Frontal cortex (tissue), 4 donors: ENCODE measurements around the gene RBM25. TPM values are rescaled to one million over a fixed set of nuclear protein-coding genes. Genes with fewer than 3 reads are reported as not detected.
"Not testable (repeated sequence)": the region's sequence is repeated elsewhere in the genome, so short reads cannot be mapped to it uniquely, and the experiment has no call there.

Source experiments
- DNase-seq, 2 donors: peaks; one replicate each; pipeline ENCODE4 v3.0.0; 2012; ENCODE audit warnings: low spot score in 2 of 2
- FAIRE-seq: peaks from 2 replicates; lab custom pipeline; 2012; peaks lifted over from hg19 to GRCh38; lab: Jason Lieb, UNC
- small RNA-seq: library from RNA; depleted of rRNA; stranded (forward); fragments of <200 nt; gene quantifications from one replicate; pipeline ENCODE3, GENCODE V24; 2014
- total RNA-seq: library from RNA; depleted of rRNA; stranded (reverse); fragments of >200 nt; gene quantifications from one replicate; pipeline ENCODE4 v1.2.3, GENCODE V29; 2014
- donor health status: control.
- donor health status: control.
- donor health status: control.

RBM25 gene
- total RNA-seq, 1 donor from 2014 or later = 51.0 TPM

DNA sequence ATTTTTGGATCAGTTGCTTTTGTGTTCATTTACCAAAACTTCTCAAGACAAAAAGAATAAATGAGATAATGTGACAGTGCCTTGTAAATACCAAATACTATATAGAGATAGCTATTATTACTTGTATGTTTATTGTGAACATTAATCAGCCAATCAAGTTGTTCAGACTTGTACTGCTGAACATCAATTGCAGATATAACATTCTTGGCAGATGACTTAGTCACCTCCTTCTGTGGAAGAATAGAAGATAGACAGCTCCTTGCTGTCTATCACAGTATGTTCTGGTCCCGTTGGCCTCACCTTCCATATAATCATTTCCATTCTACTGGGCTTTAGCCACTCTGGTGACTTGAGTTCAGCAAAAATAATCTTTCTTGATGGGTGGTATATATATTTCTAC, 108.1 kb downstream of the RBM25 start:
- DNase-seq = no peak
- no peak for FAIRE-seq

DNA sequence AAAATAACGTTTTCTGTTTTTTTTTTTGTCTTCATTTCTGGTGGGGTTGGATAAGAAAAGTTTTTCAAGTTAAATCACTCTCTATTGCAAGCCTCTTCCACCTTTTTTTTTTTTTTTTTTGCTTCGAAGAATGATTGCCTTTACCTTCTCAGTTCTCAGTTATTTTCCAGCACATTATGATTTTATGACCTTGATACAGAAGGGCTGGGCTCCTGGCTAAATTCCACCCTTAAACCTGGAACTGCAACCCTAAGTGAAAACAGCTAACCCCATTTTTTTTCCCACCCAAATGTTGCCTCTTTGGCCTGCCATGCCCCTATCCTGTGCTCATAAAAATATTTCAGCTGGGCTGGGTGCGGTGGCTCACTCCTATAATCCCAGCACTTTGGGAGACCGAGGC, 109.4 kb downstream of the RBM25 start:
- DNase-seq = no peak
- FAIRE-seq = no peak

DNA sequence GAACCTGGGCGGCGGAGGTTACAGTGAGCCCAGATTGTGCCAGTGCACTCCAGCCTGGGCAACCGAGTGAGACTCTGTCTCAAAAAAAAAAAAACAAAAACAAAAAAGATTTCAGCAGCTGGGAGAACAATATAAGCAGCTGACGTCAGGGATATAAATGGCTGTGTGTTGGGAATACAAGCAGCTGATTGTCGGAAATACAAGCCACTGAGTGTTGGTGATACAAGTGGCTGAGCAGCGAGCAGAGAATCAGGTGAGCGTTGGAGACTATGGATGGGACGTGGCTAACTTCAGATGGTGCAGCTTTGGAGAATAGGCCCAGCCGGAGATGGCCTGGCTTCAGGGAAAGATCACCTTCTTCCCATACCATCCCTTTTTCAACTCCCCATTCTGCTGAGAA, 109.9 kb downstream of the RBM25 start:
- FAIRE-seq (peak; percentile 69), DNase-seq (peak; percentile 37 to 46)

DNA sequence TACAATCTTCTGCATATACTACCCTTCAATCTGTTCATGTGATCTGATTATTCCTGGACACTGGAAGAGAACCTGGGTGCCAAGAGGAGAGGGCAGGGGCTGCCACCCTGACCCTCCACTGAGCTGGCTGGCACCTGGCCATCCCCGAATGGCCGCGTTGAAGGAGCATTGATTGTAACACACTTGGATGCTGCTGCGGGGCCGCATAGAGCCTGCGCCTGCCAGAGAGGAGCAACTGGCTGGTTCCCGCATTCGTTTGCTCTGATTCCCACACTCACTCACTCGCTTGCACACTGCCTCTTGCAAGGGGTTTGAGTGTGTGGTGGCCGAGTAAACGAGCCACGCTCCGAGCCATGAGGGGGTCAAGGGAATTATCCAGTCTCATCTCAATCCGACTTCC, 110.4 kb downstream of the RBM25 start:
- DNase-seq (no peak), FAIRE-seq (no peak)

DNA sequence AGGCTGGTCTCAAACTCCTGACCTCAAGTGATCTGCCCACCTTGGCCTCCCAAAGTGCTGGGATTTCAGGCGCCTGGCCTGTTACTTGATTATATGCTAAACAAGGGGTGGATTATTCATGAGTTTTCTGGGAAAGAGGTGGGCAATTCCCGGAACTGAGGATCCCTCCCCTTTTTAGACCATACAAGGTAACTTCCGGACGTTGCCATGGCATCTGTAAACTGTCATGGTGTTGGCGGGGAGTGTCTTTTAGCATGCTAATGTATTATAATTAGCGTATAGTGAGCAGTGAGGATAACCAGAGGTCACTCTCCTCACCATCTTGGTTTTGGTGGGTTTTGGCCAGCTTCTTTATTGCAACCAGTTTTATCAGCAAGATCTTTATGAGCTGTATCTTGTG, 111.5 kb downstream of the RBM25 start:
- not testable (repeated sequence) for DNase-seq, FAIRE-seq

DNA sequence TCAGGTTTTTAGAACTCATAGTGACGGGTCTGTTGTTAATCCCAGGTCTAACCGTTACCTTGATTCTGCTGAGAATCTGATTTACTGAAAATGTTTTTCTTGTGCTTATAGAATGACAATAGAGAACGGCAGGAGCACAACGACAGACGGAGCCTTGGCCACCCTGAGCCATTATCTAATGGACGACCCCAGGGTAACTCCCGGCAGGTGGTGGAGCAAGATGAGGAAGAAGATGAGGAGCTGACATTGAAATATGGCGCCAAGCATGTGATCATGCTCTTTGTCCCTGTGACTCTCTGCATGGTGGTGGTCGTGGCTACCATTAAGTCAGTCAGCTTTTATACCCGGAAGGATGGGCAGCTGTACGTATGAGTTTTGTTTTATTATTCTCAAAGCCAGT, 112.4 kb downstream of the RBM25 start:
- FAIRE-seq (no peak), DNase-seq (no peak)

DNA sequence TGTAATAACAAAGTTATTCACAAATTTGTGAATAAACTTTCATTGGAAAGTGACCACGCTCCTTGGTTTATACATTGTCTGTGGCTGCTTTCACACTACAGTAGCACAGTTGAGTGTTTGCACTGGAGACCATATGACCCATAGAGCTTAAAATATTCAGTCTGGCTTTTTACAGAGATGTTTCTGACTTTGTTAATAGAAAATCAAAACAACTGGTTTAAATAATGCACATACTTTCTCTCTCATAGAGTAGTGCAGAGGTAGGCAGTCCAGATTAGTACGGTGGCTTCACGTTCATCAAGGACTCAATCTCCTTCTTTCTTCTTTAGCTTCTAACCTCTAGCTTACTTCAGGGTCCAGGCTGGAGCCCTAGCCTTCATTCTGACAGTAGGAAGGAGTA, 114.2 kb downstream of the RBM25 start:
- no peak for DNase-seq
- no peak for FAIRE-seq

DNA sequence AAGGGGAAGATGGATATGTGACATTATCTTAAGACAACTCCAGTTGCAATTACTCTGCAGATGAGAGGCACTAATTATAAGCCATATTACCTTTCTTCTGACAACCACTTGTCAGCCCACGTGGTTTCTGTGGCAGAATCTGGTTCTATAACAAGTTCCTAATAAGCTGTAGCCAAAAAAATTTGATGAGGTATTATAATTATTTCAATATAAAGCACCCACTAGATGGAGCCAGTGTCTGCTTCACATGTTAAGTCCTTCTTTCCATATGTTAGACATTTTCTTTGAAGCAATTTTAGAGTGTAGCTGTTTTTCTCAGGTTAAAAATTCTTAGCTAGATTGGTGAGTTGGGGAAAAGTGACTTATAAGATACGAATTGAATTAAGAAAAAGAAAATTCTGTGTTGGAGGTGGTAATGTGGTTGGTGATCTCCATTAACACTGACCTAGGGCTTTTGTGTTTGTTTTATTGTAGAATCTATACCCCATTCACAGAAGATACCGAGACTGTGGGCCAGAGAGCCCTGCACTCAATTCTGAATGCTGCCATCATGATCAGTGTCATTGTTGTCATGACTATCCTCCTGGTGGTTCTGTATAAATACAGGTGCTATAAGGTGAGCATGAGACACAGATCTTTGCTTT, 114.9 kb downstream of the RBM25 start:
- DNase-seq (peak in 1 of 2 donors; percentile 19), FAIRE-seq (no peak)

Small RNAs within 50 kb of the gene (small RNA-seq; reads per million reads assigned to genes)
- gene RN7SL586P = not detected

Other genes with a start within 250 kb of the RBM25 start
- gene DPF3, start 164.4 kb upstream of the RBM25 start, total RNA-seq = 5.7 TPM
- gene DCAF4, start 132.1 kb upstream of the RBM25 start, total RNA-seq = 9.4 TPM
- gene ZFYVE1, start 31.4 kb upstream of the RBM25 start, total RNA-seq = 11.8 TPM
- 72.2 TPM for gene PSEN1, start 78.0 kb downstream of the RBM25 start, total RNA-seq
- 1.2 TPM for gene PAPLN, start 179.0 kb downstream of the RBM25 start, total RNA-seq